HepG2 (cell line): ENCODE measurements around the gene SLC5A10. TPM values are rescaled to one million over a fixed set of nuclear protein-coding genes. Genes with fewer than 3 reads are reported as not detected.

Experiments
- ATAC-seq: fragments of 200-7000 bp; cut with Tn5 transposase; 3 replicates; pipeline ENCODE4 v1.9.1; 2020; ENCODE audit warnings: mild to moderate bottlenecking, moderate library complexity
- BruUV-seq: library from RNA; stranded (reverse); fragments of 400-500 nt; replicated peaks from 2 replicates; lab custom pipeline; 2021; lab: Mats Ljungman, UMichigan
- CTCF ChIA-PET: fragments of 300-600 bp; formaldehyde crosslinking; extraction: SDS; loops from one replicate; lab custom pipeline; 2021; ENCODE audit warnings: low total read pairs, inconsistent platforms, low intra/inter-chr PET ratio; lab: Yijun Ruan, JAX
- POLR2A ChIA-PET: fragments of 350-600 bp; sonication (Branson Sonifier 250); formaldehyde crosslinking; loops from one replicate; lab custom pipeline; 2020; ENCODE audit warnings: antibody characterized with exemption, inconsistent platforms; lab: Yijun Ruan, JAX
- DNase-seq: peaks from one replicate; pipeline ENCODE4 v3.0.0-alpha.2; 2015; ENCODE audit warnings: low spot score
- FAIRE-seq: peaks from 3 replicates; lab custom pipeline; 2011; peaks lifted over from hg19 to GRCh38; lab: Jason Lieb, UNC
- H2AFZ ChIP-seq: one replicate; pipeline ENCODE4 v1.6.1; 2011; ENCODE audit warnings: low read length, inconsistent platforms
- H3K27ac ChIP-seq: fragments of 300-600 bp; 3 replicates; pipeline ENCODE4 v1.8.0; 2011; ENCODE audit warnings: mixed run types, mild to moderate bottlenecking, mixed read lengths, low read length, inconsistent platforms; ENCODE audit not compliant: insufficient read depth; ENCODE audit errors: extremely low read length
- H3K27me3 ChIP-seq, 2 experiments: fragments of 200-600 bp in 1 of 2; 2 replicates in 1 of 2; 3 replicates in 1 of 2; pipeline versions ENCODE4 v1.6.0 to v1.8.0; 2011; ENCODE audit warnings: low read length in 2 of 2, mild to moderate bottlenecking in 2 of 2, moderate library complexity in 2 of 2, inconsistent platforms in 1 of 2; ENCODE audit not compliant: insufficient read depth in 2 of 2, control insufficient read depth in 1 of 2
- H3K36me3 ChIP-seq, 2 experiments: fragments of 200-600 bp in 1 of 2; replicated peaks in 1 of 2; 2 replicates in 1 of 2; 3 replicates in 1 of 2; pipeline versions ENCODE4 v1.5.1 to v1.8.0; 2011; ENCODE audit warnings: low read length in 2 of 2, inconsistent platforms in 1 of 2; ENCODE audit not compliant: insufficient read depth in 2 of 2, control insufficient read depth in 1 of 2
- H3K4me1 ChIP-seq: 2 replicates; pipeline ENCODE4 v1.5.1; 2012; ENCODE audit warnings: low read length, inconsistent platforms; ENCODE audit not compliant: insufficient read depth
- H3K4me2 ChIP-seq: 2 replicates; pipeline ENCODE4 v1.6.0; 2011; ENCODE audit warnings: low read depth, low read length, inconsistent platforms
- H3K4me3 ChIP-seq, 3 experiments: fragments of 200-600 bp in 1 of 3; sonication (generic), shearing (Covaris generic) in 1 of 3; replicated peaks in 1 of 3; 2 replicates each; pipeline ENCODE4 v1.5.1; 2011 to 2016; ENCODE audit warnings: low read length in 3 of 3, inconsistent platforms in 2 of 3, low read depth in 2 of 3, mild to moderate bottlenecking in 2 of 3, control low read depth in 1 of 3, mixed read lengths in 1 of 3; ENCODE audit not compliant: insufficient read depth in 1 of 3
- H3K79me2 ChIP-seq: one replicate; pipeline ENCODE4 v1.6.1; 2011; ENCODE audit warnings: low read length, inconsistent platforms; ENCODE audit not compliant: insufficient read depth
- H3K9ac ChIP-seq: 2 replicates; pipeline ENCODE4 v1.6.0; 2011; ENCODE audit warnings: mild to moderate bottlenecking, low read depth, low read length, inconsistent platforms; ENCODE audit not compliant: insufficient read depth
- H3K9me3 ChIP-seq: 2 replicates; pipeline ENCODE4 v1.5.1; 2012; ENCODE audit warnings: mild to moderate bottlenecking, low read length
- H4K20me1 ChIP-seq: 2 replicates; pipeline ENCODE4 v1.6.0; 2011; ENCODE audit warnings: inconsistent platforms, mild to moderate bottlenecking, low read length, moderate library complexity; ENCODE audit not compliant: insufficient read depth
- FIP1L1 ChIP-seq: fragments of 200-400 bp; formaldehyde crosslinking; IDR thresholded peaks from 2 replicates; pipeline ENCODE4 v1.6.1; 2018; ENCODE audit warnings: low read depth, mild to moderate bottlenecking, low read length, moderate library complexity, borderline replicate concordance; ENCODE audit not compliant: insufficient read depth
- HDAC6 ChIP-seq: fragments of 200-600 bp; sonication (generic); IDR thresholded peaks from 2 replicates; pipeline ENCODE4 v1.7.0; 2017; ENCODE audit warnings: mild to moderate bottlenecking, antibody characterized with exemption, low read length, low read depth
- NR1H2 ChIP-seq: sonication (generic); formaldehyde crosslinking; IDR thresholded peaks from 2 replicates; pipeline ENCODE4 v1.8.1; 2022; ENCODE audit warnings: low read depth, missing genetic modification reagents, borderline replicate concordance
- U2AF1 ChIP-seq: fragments of 200-400 bp; formaldehyde crosslinking; optimal IDR thresholded peaks from 2 replicates; pipeline ENCODE3; 2017; ENCODE audit warnings: mild to moderate bottlenecking, low read depth, low read length
- ZNF83 ChIP-seq: sonication (generic); formaldehyde crosslinking; IDR thresholded peaks from 2 replicates; pipeline ENCODE4 v1.4.0; 2020; ENCODE audit warnings: missing genetic modification reagents, mild to moderate bottlenecking, borderline replicate concordance
- WGBS: methylation state at CpG from one replicate; pipeline ENCODE4 v1.1.6; 2017; ENCODE audit warnings: low lambda C conversion rate; 5-methylcytosine and 5-hydroxymethylcytosine counted together
- in situ Hi-C: cut with HindIII; loops from 2 replicates; pipeline ENCODE4 v1.10.0; 2017; ENCODE audit warnings: low pct_unique_long_range_greater_than_20kb; ENCODE audit not compliant: extremely low pct_ligation_motif_present
- intact Hi-C: fragments of 100-400 bp; cut with micrococcal nuclease; formaldehyde crosslinking; loops from one replicate; pipeline ENCODE4 v1.10.0; 2022; ENCODE audit not compliant: unreplicated experiment
- polyA plus RNA-seq, 8 experiments: library from polyadenylated mRNA; depleted of rRNA in 3 of 8; stranded (reverse) in 7 of 8; unstranded in 1 of 8; fragments of >200 nt; fragmentation: Illumina TruSeq in 4 of 8; extraction: Trizol in 4 of 8; gene quantifications; 2 replicates each; pipeline versions ENCODE4 v1.2.1 to v1.2.3, GENCODE V29; 2011 to 2016; ENCODE audit warnings: low read depth in 4 of 8, missing spikeins in 1 of 8, mixed read lengths in 1 of 8; ENCODE audit not compliant: insufficient read depth in 1 of 8
- total RNA-seq, 5 experiments: library from RNA; depleted of rRNA; stranded (reverse); fragments of >200 nt; fragmentation: Illumina TruSeq; extraction: Trizol; gene quantifications; 2 replicates each; pipeline ENCODE4 v1.2.3, GENCODE V29; 2016; ENCODE audit warnings: low read depth in 1 of 5
- TF ChIP-seq, protein P1 (sequence below): sonication (generic); formaldehyde crosslinking; IDR thresholded peaks from 2 replicates; pipeline ENCODE4 v1.5.1; 2020; ENCODE audit warnings: mild to moderate bottlenecking, missing genetic modification reagents, moderate library complexity
- TF ChIP-seq, protein P2 (sequence below): sonication (generic); formaldehyde crosslinking; conservative IDR thresholded peaks from 2 replicates; pipeline ENCODE4 v1.8.1; 2023; ENCODE audit warnings: missing genetic modification reagents
- TF ChIP-seq, protein P3 (sequence below): sonication (generic); formaldehyde crosslinking; IDR thresholded peaks from 2 replicates; pipeline ENCODE4 v1.4.0; 2020; ENCODE audit warnings: missing genetic modification reagents, mild to moderate bottlenecking, borderline replicate concordance

SLC5A10 gene
- total and polyA plus RNA-seq, 2 of the 13 experiments (the other 11 are each of a cell fraction or from before 2014, with no cell fraction given) = 0.05 TPM; not detected in 1

DNA sequence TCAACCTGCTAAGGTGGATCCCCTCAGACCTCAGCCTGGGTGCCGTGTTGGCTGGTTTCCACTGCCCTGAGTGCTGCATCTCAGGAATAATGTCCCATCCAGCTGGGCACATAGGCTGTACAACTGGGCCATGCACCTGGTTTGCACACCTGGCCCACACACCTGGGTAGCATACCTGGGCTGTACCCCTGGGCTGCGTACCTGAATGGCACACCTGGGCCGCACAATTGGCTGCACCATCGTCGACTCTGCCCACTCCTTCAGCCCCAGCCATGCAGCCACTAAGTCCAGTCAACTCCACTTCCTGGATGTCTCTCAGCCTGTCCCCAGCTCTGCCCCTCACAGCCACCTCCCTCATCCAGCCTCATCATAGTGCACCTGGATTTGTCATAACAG lies 7.9 kb downstream of the SLC5A10 start (continued):
- TF ChIP-seq, protein P1, sequence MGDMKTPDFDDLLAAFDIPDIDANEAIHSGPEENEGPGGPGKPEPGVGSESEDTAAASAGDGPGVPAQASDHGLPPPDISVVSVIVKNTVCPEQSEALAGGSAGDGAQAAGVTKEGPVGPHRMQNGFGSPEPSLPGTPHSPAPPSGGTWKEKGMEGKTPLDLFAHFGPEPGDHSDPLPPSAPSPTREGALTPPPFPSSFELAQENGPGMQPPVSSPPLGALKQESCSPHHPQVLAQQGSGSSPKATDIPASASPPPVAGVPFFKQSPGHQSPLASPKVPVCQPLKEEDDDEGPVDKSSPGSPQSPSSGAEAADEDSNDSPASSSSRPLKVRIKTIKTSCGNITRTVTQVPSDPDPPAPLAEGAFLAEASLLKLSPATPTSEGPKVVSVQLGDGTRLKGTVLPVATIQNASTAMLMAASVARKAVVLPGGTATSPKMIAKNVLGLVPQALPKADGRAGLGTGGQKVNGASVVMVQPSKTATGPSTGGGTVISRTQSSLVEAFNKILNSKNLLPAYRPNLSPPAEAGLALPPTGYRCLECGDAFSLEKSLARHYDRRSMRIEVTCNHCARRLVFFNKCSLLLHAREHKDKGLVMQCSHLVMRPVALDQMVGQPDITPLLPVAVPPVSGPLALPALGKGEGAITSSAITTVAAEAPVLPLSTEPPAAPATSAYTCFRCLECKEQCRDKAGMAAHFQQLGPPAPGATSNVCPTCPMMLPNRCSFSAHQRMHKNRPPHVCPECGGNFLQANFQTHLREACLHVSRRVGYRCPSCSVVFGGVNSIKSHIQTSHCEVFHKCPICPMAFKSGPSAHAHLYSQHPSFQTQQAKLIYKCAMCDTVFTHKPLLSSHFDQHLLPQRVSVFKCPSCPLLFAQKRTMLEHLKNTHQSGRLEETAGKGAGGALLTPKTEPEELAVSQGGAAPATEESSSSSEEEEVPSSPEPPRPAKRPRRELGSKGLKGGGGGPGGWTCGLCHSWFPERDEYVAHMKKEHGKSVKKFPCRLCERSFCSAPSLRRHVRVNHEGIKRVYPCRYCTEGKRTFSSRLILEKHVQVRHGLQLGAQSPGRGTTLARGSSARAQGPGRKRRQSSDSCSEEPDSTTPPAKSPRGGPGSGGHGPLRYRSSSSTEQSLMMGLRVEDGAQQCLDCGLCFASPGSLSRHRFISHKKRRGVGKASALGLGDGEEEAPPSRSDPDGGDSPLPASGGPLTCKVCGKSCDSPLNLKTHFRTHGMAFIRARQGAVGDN = no peak
- TF ChIP-seq, protein P2, sequence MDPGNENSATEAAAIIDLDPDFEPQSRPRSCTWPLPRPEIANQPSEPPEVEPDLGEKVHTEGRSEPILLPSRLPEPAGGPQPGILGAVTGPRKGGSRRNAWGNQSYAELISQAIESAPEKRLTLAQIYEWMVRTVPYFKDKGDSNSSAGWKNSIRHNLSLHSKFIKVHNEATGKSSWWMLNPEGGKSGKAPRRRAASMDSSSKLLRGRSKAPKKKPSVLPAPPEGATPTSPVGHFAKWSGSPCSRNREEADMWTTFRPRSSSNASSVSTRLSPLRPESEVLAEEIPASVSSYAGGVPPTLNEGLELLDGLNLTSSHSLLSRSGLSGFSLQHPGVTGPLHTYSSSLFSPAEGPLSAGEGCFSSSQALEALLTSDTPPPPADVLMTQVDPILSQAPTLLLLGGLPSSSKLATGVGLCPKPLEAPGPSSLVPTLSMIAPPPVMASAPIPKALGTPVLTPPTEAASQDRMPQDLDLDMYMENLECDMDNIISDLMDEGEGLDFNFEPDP (CRISPR knock-in tag) = no peak
- TF ChIP-seq HDAC6 = no peak

DNA sequence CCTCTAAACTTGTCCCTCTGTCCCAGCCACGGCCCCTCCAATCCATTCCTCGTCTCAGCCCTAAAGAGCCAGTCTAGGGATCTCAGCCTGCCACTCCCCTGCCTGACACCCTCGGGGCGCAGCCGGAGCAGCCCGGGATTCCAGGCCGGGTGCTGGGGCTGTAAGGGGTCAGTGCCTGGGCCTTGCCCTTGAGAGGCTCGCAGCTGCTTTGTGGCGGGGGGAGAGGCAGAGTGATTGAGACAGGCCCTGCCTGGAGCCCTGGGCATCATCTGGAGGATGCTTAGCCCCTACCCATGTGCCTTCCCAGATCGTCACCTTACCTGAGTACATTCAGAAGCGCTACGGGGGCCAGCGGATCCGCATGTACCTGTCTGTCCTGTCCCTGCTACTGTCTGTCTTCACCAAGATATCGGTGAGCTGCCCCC lies 8.3 kb downstream of the SLC5A10 start:
- ChIA-PET POLR2A (interaction anchor here (1.2 to 1.3 kb wide), 2 partner anchors 21 to 44 kb away, joined by 5 read pairs; partner anchors contain the start of gene FAM83G), CTCF (interaction anchor here (1.0 to 1.2 kb wide), 2 partner anchors 8 to 334 kb away, joined by 3 to 4 read pairs; partner anchors contain the start of gene SLC5A10)
- no peak overlapping the region for H3K4me2 ChIP-seq
- no peak overlapping the region for H3K9ac ChIP-seq
- H3K36me3 ChIP-seq = no peaks in the 10 kb centered on the region
- no TSS peak for BruUV-seq
- H3K4me1 ChIP-seq = peaks cover 38% of the 10 kb centered on the region
- intact Hi-C loops = no loop called here
- FAIRE-seq (no peak), ATAC-seq (no peak), DNase-seq (no peak)
- in situ Hi-C loops = no loop called here
- H3K79me2 ChIP-seq = no peaks in the 10 kb centered on the region
- no peak overlapping the region for H2AFZ ChIP-seq
- no peak overlapping the region for H3K4me3 ChIP-seq
- H3K27ac ChIP-seq = no peak overlapping the region
- TF ChIP-seq, protein P3, sequence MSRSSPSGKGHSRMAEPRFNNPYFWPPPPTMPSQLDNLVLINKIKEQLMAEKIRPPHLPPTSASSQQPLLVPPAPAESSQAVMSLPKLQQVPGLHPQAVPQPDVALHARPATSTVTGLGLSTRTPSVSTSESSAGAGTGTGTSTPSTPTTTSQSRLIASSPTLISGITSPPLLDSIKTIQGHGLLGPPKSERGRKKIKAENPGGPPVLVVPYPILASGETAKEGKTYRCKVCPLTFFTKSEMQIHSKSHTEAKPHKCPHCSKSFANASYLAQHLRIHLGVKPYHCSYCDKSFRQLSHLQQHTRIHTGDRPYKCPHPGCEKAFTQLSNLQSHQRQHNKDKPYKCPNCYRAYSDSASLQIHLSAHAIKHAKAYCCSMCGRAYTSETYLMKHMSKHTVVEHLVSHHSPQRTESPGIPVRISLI = no peak
- TF ChIP-seq ZNF83 (CRISPR knock-in tag) = no peak
- TF ChIP-seq U2AF1 = no peak
- TF ChIP-seq FIP1L1 = no peak
- TF ChIP-seq NR1H2 (CRISPR knock-in tag) = no peak
- no peaks in the 10 kb centered on the region for H3K9me3 ChIP-seq
- no peaks in the 10 kb centered on the region for H4K20me1 ChIP-seq
- peaks cover 4 to 30% of the 10 kb centered on the region in 2 experiments; a peak in 2 of 5 replicates for H3K27me3 ChIP-seq
- 0% methylated on average over 2 of the region's 15 CpGs for WGBS
